ENCODE results near the gene SND1.
"Not testable (repeated sequence)": the region's sequence is repeated elsewhere in the genome, so short reads cannot be mapped to it uniquely, and the experiment has no call there.

The SND1 gene

GRCh38 chr7:127889677-127890076 lies 237.7 kb downstream of the SND1 start:
- DNase-seq (ENCODE audit: low read depth), result no peak

- DNase-seq (ENCODE audit: low read depth), result no peak
Observed at GRCh38 chr7:127890726-127891125, 238.7 kb downstream of the SND1 start.

GRCh38 chr7:127891144-127891543 lies 239.2 kb downstream of the SND1 start:
- DNase-seq (ENCODE audit: low read depth), result peak; percentile 26

GRCh38 chr7:127891854-127892438 lies 240.0 kb downstream of the SND1 start:
- DNase-seq (ENCODE audit: low read depth), result no peak

- DNase-seq (ENCODE audit: low read depth), result no peak
Observed at GRCh38 chr7:127892488-127893314, 240.7 kb downstream of the SND1 start.

- no peak for DNase-seq (ENCODE audit: low read depth)
Observed at GRCh38 chr7:127893547-127893946, 241.6 kb downstream of the SND1 start.

- no peak for DNase-seq (ENCODE audit: low read depth)
Observed at GRCh38 chr7:127894588-127894987, 242.6 kb downstream of the SND1 start.

- DNase-seq (ENCODE audit: low read depth), result no peak
Observed at GRCh38 chr7:127895360-127895759, 243.4 kb downstream of the SND1 start.

- DNase-seq (ENCODE audit: low read depth), result peak; percentile 69
Observed at GRCh38 chr7:127895814-127896280, 243.9 kb downstream of the SND1 start.

- DNase-seq (ENCODE audit: low read depth), result no peak
Observed at GRCh38 chr7:127896659-127897058, 244.7 kb downstream of the SND1 start.

GRCh38 chr7:127897704-127898454 lies 245.9 kb downstream of the SND1 start:
- DNase-seq (ENCODE audit: low read depth), result no peak

- DNase-seq (ENCODE audit: low read depth), result no peak
Observed at GRCh38 chr7:127899411-127899810, 247.4 kb downstream of the SND1 start.

GRCh38 chr7:127900141-127900540 lies 248.1 kb downstream of the SND1 start:
- no peak for DNase-seq (ENCODE audit: low read depth)

- DNase-seq (ENCODE audit: low read depth), result no peak
Observed at GRCh38 chr7:127900732-127901685, 249.0 kb downstream of the SND1 start.

- no peak for DNase-seq (ENCODE audit: low read depth)
Observed at GRCh38 chr7:127901895-127902703, 250.1 kb downstream of the SND1 start.

GRCh38 chr7:127902753-127903152 lies 250.8 kb downstream of the SND1 start:
- not testable (repeated sequence) for DNase-seq (ENCODE audit: low read depth)

GRCh38 chr7:127903892-127904669 lies 252.1 kb downstream of the SND1 start:
- no peak for DNase-seq (ENCODE audit: low read depth)

- no peak for DNase-seq (ENCODE audit: low read depth)
Observed at GRCh38 chr7:127904670-127904985, 252.6 kb downstream of the SND1 start.

GRCh38 chr7:127905021-127905420 lies 253.0 kb downstream of the SND1 start:
- no peak for DNase-seq (ENCODE audit: low read depth)
